ENCODE results near the gene FOXN3. TPM values are rescaled to one million over a fixed set of nuclear protein-coding genes. Genes with fewer than 3 reads are reported as not detected.
"Not testable (repeated sequence)": the region's sequence is repeated elsewhere in the genome, so short reads cannot be mapped to it uniquely, and the experiment has no call there.

FOXN3 gene
- total RNA-seq, 1 donor from 2014 or later = 122 TPM

- no peaks in the 10 kb centered on the region for H3K4me1 ChIP-seq (ENCODE audit: insufficient read depth, low read length)
- H3K27me3 ChIP-seq (ENCODE audit: insufficient read depth, low read length) = peaks cover 2% of the 10 kb centered on the region
- no peak overlapping the region for H3K4me3 ChIP-seq (ENCODE audit: insufficient read depth, low read depth, low read length)
- FAIRE-seq = no peak
- Mint-ChIP-seq H3K27me3 (ENCODE audit: low read depth, unreplicated experiment) (peaks cover 26% of the 10 kb centered on the region), H3K9me3 (ENCODE audit: unreplicated experiment) (peaks cover 6% of the 10 kb centered on the region), H3K36me3 (ENCODE audit: low read depth, unreplicated experiment) (peaks cover 2% of the 10 kb centered on the region), H3K27ac (ENCODE audit: unreplicated experiment) (no peak overlapping the region), H3K4me1 (ENCODE audit: low read depth, unreplicated experiment) (no peaks in the 10 kb centered on the region), H3K4me3 (ENCODE audit: unreplicated experiment) (no peak overlapping the region)
- no peak overlapping the region for H3K27ac ChIP-seq (ENCODE audit: low read depth, low read length)
- H3K4me2 ChIP-seq (ENCODE audit: low read length) = no peak overlapping the region
- no peaks in the 10 kb centered on the region for H3K79me2 ChIP-seq (ENCODE audit: insufficient read depth, low read length)
- no peaks in the 10 kb centered on the region for H3K9me3 ChIP-seq (ENCODE audit: insufficient read depth, low read depth, low read length)
- no peaks in the 10 kb centered on the region for H3K36me3 ChIP-seq (ENCODE audit: insufficient read depth, low read length)
- H4K20me1 ChIP-seq (ENCODE audit: insufficient read depth, low read length) = no peaks in the 10 kb centered on the region
- TF ChIP-seq EZH2 (IDR thresholded peaks at IDR 0.05; ENCODE audit: insufficient read depth, low read length) (no peak), CTCF (IDR thresholded peaks at IDR 0.05; ENCODE audit: insufficient read depth, low read depth, low read length) (no peak)
- H2AFZ ChIP-seq (ENCODE audit: low read depth, low read length) = no peak overlapping the region
- no peak overlapping the region for H3K9ac ChIP-seq (ENCODE audit: low read length)
- no peak for DNase-seq (ENCODE audit: low read depth)
Measured at GRCh38 chr14:89114109-89114508, 302.9 kb downstream of the FOXN3 start.

- Mint-ChIP-seq H3K27me3 (ENCODE audit: low read depth, unreplicated experiment) (peaks cover 25% of the 10 kb centered on the region), H3K4me1 (ENCODE audit: low read depth, unreplicated experiment) (no peaks in the 10 kb centered on the region), H3K36me3 (ENCODE audit: low read depth, unreplicated experiment) (no peaks in the 10 kb centered on the region), H3K27ac (ENCODE audit: unreplicated experiment) (no peak overlapping the region), H3K9me3 (ENCODE audit: unreplicated experiment) (peaks cover 7% of the 10 kb centered on the region), H3K4me3 (ENCODE audit: unreplicated experiment) (no peak overlapping the region)
- Histone ChIP-seq H3K9ac (ENCODE audit: low read length) (no peak overlapping the region), H3K27ac (ENCODE audit: low read depth, low read length) (no peak overlapping the region), H4K20me1 (ENCODE audit: insufficient read depth, low read length) (no peaks in the 10 kb centered on the region), H3K4me2 (ENCODE audit: low read length) (no peak overlapping the region), H3K27me3 (ENCODE audit: insufficient read depth, low read length) (peaks cover 2% of the 10 kb centered on the region), H3K4me1 (ENCODE audit: insufficient read depth, low read length) (no peaks in the 10 kb centered on the region), H3K36me3 (ENCODE audit: insufficient read depth, low read length) (no peaks in the 10 kb centered on the region), H3K79me2 (ENCODE audit: insufficient read depth, low read length) (no peaks in the 10 kb centered on the region), H2AFZ (ENCODE audit: low read depth, low read length) (no peak overlapping the region), H3K4me3 (ENCODE audit: insufficient read depth, low read depth, low read length) (no peak overlapping the region), H3K9me3 (ENCODE audit: insufficient read depth, low read depth, low read length) (no peaks in the 10 kb centered on the region)
- no peak for FAIRE-seq
- TF ChIP-seq EZH2 (IDR thresholded peaks at IDR 0.05; ENCODE audit: insufficient read depth, low read length) = no peak
- TF ChIP-seq CTCF (IDR thresholded peaks at IDR 0.05; ENCODE audit: insufficient read depth, low read depth, low read length) = no peak
- DNase-seq (ENCODE audit: low read depth) = no peak
Measured at GRCh38 chr14:89112720-89113119, 304.3 kb downstream of the FOXN3 start.

GRCh38 chr14:89111766-89112543 is 305.1 kb downstream of the FOXN3 start:
- not testable (repeated sequence) for H3K36me3 Mint-ChIP-seq (ENCODE audit: low read depth, unreplicated experiment); H3K36me3 ChIP-seq (ENCODE audit: insufficient read depth, low read length); H3K27me3 ChIP-seq (ENCODE audit: insufficient read depth, low read length); H3K9me3 Mint-ChIP-seq (ENCODE audit: unreplicated experiment); H3K4me2 ChIP-seq (ENCODE audit: low read length); FAIRE-seq; H3K27ac ChIP-seq (ENCODE audit: low read depth, low read length); H3K27ac Mint-ChIP-seq (ENCODE audit: unreplicated experiment); H4K20me1 ChIP-seq (ENCODE audit: insufficient read depth, low read length); H3K79me2 ChIP-seq (ENCODE audit: insufficient read depth, low read length); H3K4me1 ChIP-seq (ENCODE audit: insufficient read depth, low read length); H2AFZ ChIP-seq (ENCODE audit: low read depth, low read length); H3K4me3 ChIP-seq (ENCODE audit: insufficient read depth, low read depth, low read length); H3K4me1 Mint-ChIP-seq (ENCODE audit: low read depth, unreplicated experiment); H3K9ac ChIP-seq (ENCODE audit: low read length); DNase-seq (ENCODE audit: low read depth); H3K4me3 Mint-ChIP-seq (ENCODE audit: unreplicated experiment); H3K9me3 ChIP-seq (ENCODE audit: insufficient read depth, low read depth, low read length)
- peaks cover 30% of the 10 kb centered on the region for H3K27me3 Mint-ChIP-seq (ENCODE audit: low read depth, unreplicated experiment)

- H3K79me2 ChIP-seq (ENCODE audit: insufficient read depth, low read length); H4K20me1 ChIP-seq (ENCODE audit: insufficient read depth, low read length); H3K36me3 Mint-ChIP-seq (ENCODE audit: low read depth, unreplicated experiment); H3K27me3 ChIP-seq (ENCODE audit: insufficient read depth, low read length); H3K4me1 ChIP-seq (ENCODE audit: insufficient read depth, low read length); H3K36me3 ChIP-seq (ENCODE audit: insufficient read depth, low read length); H3K4me3 Mint-ChIP-seq (ENCODE audit: unreplicated experiment); H3K4me2 ChIP-seq (ENCODE audit: low read length); H2AFZ ChIP-seq (ENCODE audit: low read depth, low read length); FAIRE-seq; H3K4me3 ChIP-seq (ENCODE audit: insufficient read depth, low read depth, low read length); H3K9me3 ChIP-seq (ENCODE audit: insufficient read depth, low read depth, low read length); H3K27ac ChIP-seq (ENCODE audit: low read depth, low read length); DNase-seq (ENCODE audit: low read depth); H3K27ac Mint-ChIP-seq (ENCODE audit: unreplicated experiment); H3K9ac ChIP-seq (ENCODE audit: low read length); H3K4me1 Mint-ChIP-seq (ENCODE audit: low read depth, unreplicated experiment); H3K9me3 Mint-ChIP-seq (ENCODE audit: unreplicated experiment): not testable (repeated sequence)
- peaks cover 29% of the 10 kb centered on the region for H3K27me3 Mint-ChIP-seq (ENCODE audit: low read depth, unreplicated experiment)
Measured at GRCh38 chr14:89111232-89111631, 305.8 kb downstream of the FOXN3 start.

Data from astrocyte (in vitro differentiated cells and primary cell).